ENCODE data around the gene MACROD2. TPM values are rescaled to one million over a fixed set of nuclear protein-coding genes. Genes with fewer than 3 reads are reported as not detected.

MACROD2 gene
- total and polyA plus RNA-seq, 2 experiments from 2014 or later = 2.8 to 4.3 TPM

- no peak overlapping the region for H2AFZ ChIP-seq
- no peak overlapping the region for H3K4me3 Mint-ChIP-seq
- TF ChIP-seq ETS1 (IDR thresholded peaks at IDR 0.05) (no peak), EZH2 (IDR thresholded peaks at IDR 0.05; ENCODE audit: low read depth, unreplicated experiment) (no peak), STAT1 (IDR thresholded peaks at IDR 0.05; ENCODE audit: unreplicated experiment) (no peak), ZNF462 (CRISPR knock-in tag; IDR thresholded peaks at IDR 0.05) (no peak), ZNF114 (CRISPR knock-in tag; IDR thresholded peaks at IDR 0.05) (no peak), EZH2phosphoT487 (IDR thresholded peaks at IDR 0.05; ENCODE audit: unreplicated experiment) (no peak), ZNF331 (CRISPR knock-in tag; IDR thresholded peaks at IDR 0.05; ENCODE audit: low read depth) (no peak), CREB1 (CRISPR knock-in tag; IDR thresholded peaks at IDR 0.05; ENCODE audit: low read depth) (no peak)
- no peak for ATAC-seq
- H4K20me1 ChIP-seq (replicated peaks; ENCODE audit: insufficient read depth) = no peaks in the 10 kb centered on the region; the same call in 1 of the 2 replicates
- no peaks in the 10 kb centered on the region; the same call in 2 of the 3 replicates for H3K36me3 Mint-ChIP-seq (ENCODE audit: low read depth)
- H3K36me3 ChIP-seq (ENCODE audit: insufficient read depth) = no peaks in the 10 kb centered on the region
- DNase-seq (ENCODE audit: low spot score) = no peak
- no peaks in the 10 kb centered on the region for H3F3A ChIP-seq (replicated peaks; ENCODE audit: low read depth)
- H3K4me3 ChIP-seq = no peak overlapping the region
- peaks cover 3% of the 10 kb centered on the region; the same call in 1 of the 3 replicates for H3K9me3 Mint-ChIP-seq
- H3K4me2 ChIP-seq = no peak overlapping the region
- no peaks in the 10 kb centered on the region for H3K79me2 ChIP-seq (replicated peaks; ENCODE audit: insufficient read depth)
- peaks cover 10% of the 10 kb centered on the region; the same call in 2 of the 3 replicates for H3K4me1 Mint-ChIP-seq
- H3K27ac ChIP-seq (ENCODE audit: low read depth) = no peak overlapping the region
- H3K9me2 ChIP-seq (ENCODE audit: insufficient read depth) = peaks cover 3% of the 10 kb centered on the region; the same call in 1 of the 2 replicates
- no peak overlapping the region for H3K27ac Mint-ChIP-seq
- no peaks in the 10 kb centered on the region for H3K27me3 ChIP-seq (ENCODE audit: insufficient read depth)
- no peaks in the 10 kb centered on the region; the same call in 1 of the 2 replicates for H3K4me1 ChIP-seq (ENCODE audit: insufficient read depth)
- H3K27me3 Mint-ChIP-seq (ENCODE audit: insufficient read depth, low read depth, poor library complexity) = no peaks in the 10 kb centered on the region
These were observed 897.5 kb downstream of the MACROD2 start for GRCh38 chr20:14892782-14893181.

All from GM23338 (cell line).